Activated T-helper 17 cell treated with anti-CD3 and anti-CD28 coated beads, Interleukin-2, amount 50 U/mL, for 72 hours (primary cell): Measurements from ENCODE around the gene NUPR1. TPM values are rescaled to one million over a fixed set of nuclear protein-coding genes. Genes with fewer than 3 reads are reported as not detected.
"Not testable (repeated sequence)": the region's sequence is repeated elsewhere in the genome, so short reads cannot be mapped to it uniquely, and the experiment has no call there.

Experiments
- ATAC-seq: fragments of 150-1000 bp; cut with Tn5 transposase; replicated peaks from 2 replicates; pipeline ENCODE4 v1.10.0; 2021; ENCODE audit warnings: mild to moderate bottlenecking, moderate library complexity
- H3K27ac Mint-ChIP-seq: one replicate; pipeline ENCODE4 v1.8.0; 2022; ENCODE audit warnings: mixed read lengths
- H3K27me3 Mint-ChIP-seq: one replicate; pipeline ENCODE4 v1.8.0; 2022; ENCODE audit warnings: mixed read lengths
- H3K36me3 Mint-ChIP-seq: one replicate; pipeline ENCODE4 v1.8.0; 2022; ENCODE audit warnings: low read depth, mild to moderate bottlenecking, mixed read lengths
- H3K4me1 Mint-ChIP-seq: one replicate; pipeline ENCODE4 v1.8.0; 2022; ENCODE audit warnings: mixed read lengths
- H3K4me3 Mint-ChIP-seq: one replicate; pipeline ENCODE4 v1.8.0; 2022; ENCODE audit warnings: mild to moderate bottlenecking, mixed read lengths
- H3K9me3 Mint-ChIP-seq: one replicate; pipeline ENCODE4 v1.8.0; 2022; ENCODE audit warnings: mixed read lengths
- total RNA-seq, 2 donors: library from RNA; stranded (reverse); gene quantifications; one replicate each; pipeline ENCODE4 v1.2.3, GENCODE V29; 2022

Gene NUPR1
- total RNA-seq, 2 donors from 2014 or later, result not detected

DNA sequence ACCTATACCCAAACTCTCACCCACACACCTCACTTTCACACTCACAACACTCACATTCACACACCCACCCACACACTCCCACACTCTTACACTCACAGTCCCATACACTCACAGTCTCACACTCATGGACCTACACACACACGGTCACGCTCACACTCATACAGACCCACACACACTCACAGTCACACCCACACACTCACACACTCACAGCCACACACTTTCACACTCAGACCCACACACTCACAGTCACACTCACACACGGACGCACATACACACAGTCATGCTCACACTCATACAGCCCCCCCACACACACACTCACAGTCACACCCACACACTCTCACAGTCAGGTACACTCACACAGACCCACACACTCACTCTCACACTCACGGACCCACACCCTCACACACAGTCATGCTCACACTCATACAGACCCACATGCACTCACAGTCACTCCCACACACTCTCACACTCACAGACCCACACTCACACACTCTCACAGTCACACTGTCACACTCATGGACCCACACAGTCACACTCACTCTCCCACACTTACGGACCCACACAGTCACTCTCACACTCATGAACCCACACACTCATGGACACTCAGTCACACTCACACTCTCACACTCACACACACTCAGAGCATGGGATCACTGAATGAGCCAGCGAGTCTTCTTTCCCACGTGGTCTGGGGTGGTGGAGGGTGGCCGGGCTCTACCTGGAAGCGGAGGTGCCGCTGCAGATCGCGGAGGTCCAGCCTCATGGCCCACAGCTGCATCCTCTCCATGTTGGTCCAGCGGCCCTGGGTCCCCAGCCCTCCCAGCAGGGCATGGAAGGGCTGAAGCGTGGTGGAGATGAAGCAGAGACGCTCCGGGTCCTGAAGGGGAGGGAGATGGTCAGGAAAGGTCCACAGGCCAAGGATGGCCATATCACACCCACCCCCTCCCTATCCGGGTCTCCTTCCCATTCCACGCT lies 37.2 kb downstream of the NUPR1 start:
- H3K4me3 Mint-ChIP-seq, result no peak overlapping the region

DNA sequence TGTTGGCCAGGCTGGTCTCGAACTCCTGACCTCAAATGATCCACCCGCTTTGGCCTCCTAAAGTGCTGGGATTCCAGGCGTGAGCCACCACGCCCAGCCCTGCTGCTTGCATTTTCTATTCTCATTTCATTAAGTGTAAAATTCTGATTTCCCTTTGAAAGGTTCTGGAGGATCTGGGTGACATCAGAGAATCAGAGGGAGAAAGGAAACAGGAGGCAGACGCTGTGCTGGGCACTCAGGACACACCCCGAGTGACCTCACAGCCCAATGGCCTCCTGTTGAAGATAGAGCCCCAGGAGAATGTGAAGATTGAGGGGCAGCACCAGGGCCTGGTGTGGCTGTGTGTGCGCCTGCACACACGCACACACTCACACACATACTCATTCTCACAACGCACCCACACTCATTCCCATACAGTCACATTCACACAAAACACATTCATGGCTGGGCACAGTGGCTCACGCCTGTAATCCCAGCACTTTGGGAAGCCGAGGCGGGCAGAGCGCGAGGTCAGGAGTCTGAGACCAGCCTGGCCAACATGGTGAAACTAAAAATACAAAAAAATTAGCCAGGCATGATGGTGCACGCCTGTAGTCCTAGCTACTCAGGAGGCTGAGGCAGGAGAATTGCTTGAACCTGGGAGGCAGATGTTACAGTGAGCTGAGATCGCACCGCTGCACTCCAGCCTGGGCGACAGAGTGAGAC lies 38.1 kb downstream of the NUPR1 start:
- H3K27ac Mint-ChIP-seq, H3K4me3 Mint-ChIP-seq, H3K9me3 Mint-ChIP-seq, H3K27me3 Mint-ChIP-seq, ATAC-seq, H3K36me3 Mint-ChIP-seq: not testable (repeated sequence)
- H3K4me1 Mint-ChIP-seq, result peaks cover 16% of the 10 kb centered on the region

More for the DNA sequence above, 37.2 kb downstream of the NUPR1 start:
- Mint-ChIP-seq H3K27me3 (no peaks in the 10 kb centered on the region), H3K36me3 (no peaks in the 10 kb centered on the region), H3K4me1 (peaks cover 8% of the 10 kb centered on the region), H3K27ac (no peak overlapping the region), H3K9me3 (no peaks in the 10 kb centered on the region)
- peak; percentile 35 for ATAC-seq

DNA sequence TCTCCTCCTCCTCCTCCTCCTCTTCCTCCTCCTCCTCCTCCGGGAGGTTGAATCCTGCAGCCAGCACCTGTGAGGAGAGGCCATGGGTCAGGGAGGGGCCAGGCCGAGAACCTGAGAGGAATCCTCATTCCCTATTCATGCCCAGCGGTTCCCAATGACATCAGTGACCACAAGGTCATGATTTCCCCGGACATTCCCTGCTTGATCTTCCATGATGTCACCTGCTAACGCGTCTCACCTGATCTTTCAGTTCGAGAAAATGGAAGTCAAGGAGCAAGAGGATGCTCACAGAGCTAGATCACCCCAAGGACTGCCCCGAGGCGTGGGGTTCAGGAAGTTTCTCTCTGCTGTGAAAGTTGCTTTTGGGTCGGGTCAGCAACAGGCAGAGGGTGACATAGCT lies 38.9 kb downstream of the NUPR1 start:
- Mint-ChIP-seq H3K9me3 (no peaks in the 10 kb centered on the region), H3K36me3 (no peaks in the 10 kb centered on the region), H3K4me3 (no peak overlapping the region), H3K27ac (no peak overlapping the region), H3K27me3 (no peaks in the 10 kb centered on the region), H3K4me1 (peaks cover 23% of the 10 kb centered on the region)
- no peak for ATAC-seq

DNA sequence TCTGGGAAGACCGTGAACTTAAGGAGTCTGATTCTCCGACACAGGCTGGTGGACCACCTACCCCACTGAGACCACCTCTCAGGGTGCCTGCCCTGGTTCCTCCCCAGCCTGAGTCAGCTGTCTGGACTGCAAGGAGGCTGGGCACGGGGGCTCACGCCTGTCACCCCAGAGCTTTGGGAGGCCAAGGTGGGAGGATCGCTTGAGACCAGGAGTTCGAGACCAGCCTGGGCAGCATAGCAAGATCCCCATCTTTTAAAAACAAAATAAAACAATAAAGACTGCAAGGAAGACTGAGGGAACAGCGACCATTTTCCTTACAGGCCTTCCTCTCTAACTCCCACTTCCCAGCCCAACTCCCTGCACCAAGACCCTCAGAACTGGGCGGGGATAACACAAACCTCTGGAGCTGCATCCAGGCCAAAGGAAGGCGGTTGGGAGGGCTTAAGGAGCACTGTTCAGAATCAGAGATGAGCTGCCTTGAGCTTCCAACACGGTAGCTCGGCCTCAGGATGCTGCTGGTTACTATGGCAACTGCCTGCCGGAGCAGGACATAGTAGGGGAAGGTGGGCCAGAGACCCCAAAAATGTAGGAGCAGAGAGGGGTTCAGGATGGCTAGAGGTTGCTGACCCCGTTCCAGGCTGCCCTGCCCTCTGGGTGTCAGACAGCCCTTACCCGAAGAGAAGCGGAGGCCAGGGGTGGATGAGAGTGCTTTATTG lies 40.0 kb downstream of the NUPR1 start:
- ATAC-seq, result no peak
- Mint-ChIP-seq H3K36me3 (no peaks in the 10 kb centered on the region), H3K27ac (no peak overlapping the region), H3K4me1 (peaks cover 30% of the 10 kb centered on the region), H3K27me3 (no peaks in the 10 kb centered on the region), H3K4me3 (no peak overlapping the region), H3K9me3 (no peaks in the 10 kb centered on the region)

DNA sequence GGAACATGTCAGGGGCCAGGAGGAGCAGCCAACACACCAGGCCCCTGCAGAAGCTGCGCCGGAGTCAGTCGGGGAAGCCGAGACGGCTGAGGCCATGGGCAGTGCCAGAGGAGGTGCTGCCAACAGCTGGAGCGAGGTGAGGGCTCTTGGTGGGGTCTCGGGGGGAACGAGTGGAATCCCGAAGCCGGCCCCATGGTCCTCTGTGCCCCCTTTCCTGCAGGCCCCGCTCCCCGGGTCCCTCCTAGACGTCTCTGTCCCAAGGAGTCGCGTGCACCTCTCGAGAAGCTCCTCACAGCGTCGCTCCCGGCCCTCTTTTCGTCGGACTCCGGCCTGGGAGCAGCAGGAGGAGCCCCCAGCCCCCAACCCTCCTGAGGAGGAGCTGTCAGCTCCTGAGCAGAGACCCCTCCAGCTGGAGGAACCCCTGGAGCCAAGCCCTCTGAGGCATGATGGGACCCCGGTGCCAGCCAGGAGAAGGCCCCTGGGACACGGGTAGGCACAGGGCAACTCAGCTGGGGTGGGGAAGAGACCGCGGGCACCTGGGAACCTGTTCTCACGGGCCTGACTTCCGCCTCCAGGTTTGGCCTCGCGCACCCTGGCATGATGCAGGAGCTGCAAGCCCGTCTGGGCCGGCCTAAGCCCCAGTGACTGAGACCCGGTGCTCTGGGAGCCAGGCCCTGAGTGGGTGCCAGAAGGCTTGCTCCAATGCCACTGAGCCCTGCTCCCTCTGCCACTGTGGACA lies 40.7 kb downstream of the NUPR1 start:
- Mint-ChIP-seq H3K27me3 (no peaks in the 10 kb centered on the region), H3K9me3 (no peaks in the 10 kb centered on the region), H3K27ac (peak overlapping the region; percentile 94), H3K36me3 (no peaks in the 10 kb centered on the region), H3K4me1 (peaks cover 30% of the 10 kb centered on the region), H3K4me3 (no peak overlapping the region)
- no peak for ATAC-seq

DNA sequence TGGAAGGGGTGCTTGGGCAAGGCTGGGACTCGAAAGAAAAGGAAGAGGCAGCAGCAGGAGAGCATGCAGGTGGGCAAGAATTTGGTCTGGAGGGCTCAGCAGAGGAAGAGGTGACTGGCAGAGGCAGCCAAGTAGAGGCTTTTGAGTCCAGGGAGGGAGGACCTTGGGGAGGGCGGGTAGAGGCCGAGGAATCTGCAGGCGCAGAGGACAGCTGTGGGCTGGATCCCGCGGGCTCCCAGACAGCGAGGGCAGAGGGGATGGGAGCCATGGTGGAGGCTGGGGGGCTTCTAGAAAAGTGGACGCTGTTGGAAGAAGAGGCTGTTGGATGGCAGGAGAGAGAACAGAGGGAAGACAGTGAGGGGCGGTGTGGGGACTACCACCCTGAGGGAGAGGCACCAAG lies 41.4 kb downstream of the NUPR1 start:
- no peak overlapping the region for H3K4me3 Mint-ChIP-seq

DNA sequence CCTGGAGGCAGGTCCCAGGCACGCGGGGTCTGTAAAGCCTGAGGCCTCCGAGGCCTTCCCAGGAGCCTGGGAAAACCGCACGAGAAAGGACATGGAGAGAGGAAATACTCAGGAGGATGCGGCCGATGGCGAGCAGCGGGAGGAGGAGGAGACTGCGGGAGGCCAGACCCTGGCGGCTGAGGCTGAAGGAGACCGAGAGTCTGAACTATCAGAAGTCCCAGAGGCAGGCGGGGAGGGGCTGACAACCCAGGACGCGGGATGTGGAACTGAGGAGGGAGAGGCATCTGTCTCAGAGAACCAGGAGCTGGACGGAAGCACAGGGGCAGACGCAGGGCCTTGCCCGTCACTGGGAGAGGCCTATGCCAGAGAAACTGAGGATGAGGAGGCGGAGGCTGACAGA lies 41.9 kb downstream of the NUPR1 start:
- no peak overlapping the region for H3K4me3 Mint-ChIP-seq
- H3K4me1 Mint-ChIP-seq, result peaks cover 30% of the 10 kb centered on the region
- peak overlapping the region; percentile 94 for H3K27ac Mint-ChIP-seq
- ATAC-seq, result no peak
- no peaks in the 10 kb centered on the region for H3K9me3 Mint-ChIP-seq
- peaks cover 3% of the 10 kb centered on the region for H3K36me3 Mint-ChIP-seq
- H3K27me3 Mint-ChIP-seq, result no peaks in the 10 kb centered on the region

More for the DNA sequence above, 41.4 kb downstream of the NUPR1 start:
- no peaks in the 10 kb centered on the region for H3K27me3 Mint-ChIP-seq
- H3K36me3 Mint-ChIP-seq, result no peaks in the 10 kb centered on the region
- H3K9me3 Mint-ChIP-seq, result no peaks in the 10 kb centered on the region
- H3K4me1 Mint-ChIP-seq, result peaks cover 30% of the 10 kb centered on the region
- peak overlapping the region; percentile 94 for H3K27ac Mint-ChIP-seq
- no peak for ATAC-seq

DNA sequence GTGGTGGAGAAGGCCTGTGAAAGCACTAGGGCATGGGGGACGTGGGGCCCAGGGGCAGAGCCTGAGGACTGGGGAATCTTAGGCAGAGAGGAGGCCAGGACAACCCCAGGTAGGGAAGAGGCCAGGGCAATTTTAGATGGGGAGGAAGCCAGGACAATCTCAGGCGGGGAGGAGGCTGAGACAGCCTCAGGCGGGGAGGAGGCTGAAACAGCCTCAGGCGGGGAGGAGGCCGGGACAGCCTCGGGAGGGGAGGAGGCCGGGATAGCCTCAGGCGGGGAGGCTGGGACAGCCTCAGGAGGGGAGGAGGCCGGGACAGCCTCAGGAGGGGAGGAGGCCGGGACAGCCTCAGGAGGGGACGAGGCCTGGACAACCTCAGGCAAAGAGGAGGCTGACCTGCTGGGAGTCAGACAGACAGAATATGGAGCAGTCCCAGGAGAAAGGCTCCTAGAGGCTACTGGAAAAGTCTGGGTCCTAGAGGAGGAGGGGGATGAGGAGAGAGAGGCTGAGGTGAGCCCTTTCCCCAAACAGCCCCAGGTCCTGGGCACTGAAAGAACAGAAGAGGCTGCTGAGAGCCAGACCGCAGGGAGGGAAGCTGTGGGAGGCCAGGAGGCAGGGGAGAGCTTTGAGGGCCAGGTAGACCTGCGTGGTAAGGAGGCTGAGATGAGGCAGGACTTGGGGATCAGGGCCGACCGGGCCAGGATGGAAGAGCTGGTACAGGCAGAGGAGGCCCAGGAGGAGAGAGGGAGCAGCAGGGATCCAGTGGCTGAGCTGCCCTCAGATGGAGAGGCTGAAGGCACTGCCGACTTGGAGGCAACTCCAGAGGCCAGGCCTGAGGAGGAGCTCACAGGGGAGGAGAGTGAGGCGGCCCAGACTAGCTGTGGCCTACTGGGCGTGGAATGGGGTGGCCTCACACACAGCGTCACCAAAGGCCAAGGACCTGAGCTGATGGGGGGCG lies 42.7 kb downstream of the NUPR1 start:
- Mint-ChIP-seq H3K27me3 (no peaks in the 10 kb centered on the region), H3K27ac (peak overlapping the region; percentile 94), H3K36me3 (peaks cover 11% of the 10 kb centered on the region), H3K9me3 (no peaks in the 10 kb centered on the region), H3K4me3 (peak overlapping the region; percentile 95), H3K4me1 (peaks cover 30% of the 10 kb centered on the region)
- no peak for ATAC-seq

DNA sequence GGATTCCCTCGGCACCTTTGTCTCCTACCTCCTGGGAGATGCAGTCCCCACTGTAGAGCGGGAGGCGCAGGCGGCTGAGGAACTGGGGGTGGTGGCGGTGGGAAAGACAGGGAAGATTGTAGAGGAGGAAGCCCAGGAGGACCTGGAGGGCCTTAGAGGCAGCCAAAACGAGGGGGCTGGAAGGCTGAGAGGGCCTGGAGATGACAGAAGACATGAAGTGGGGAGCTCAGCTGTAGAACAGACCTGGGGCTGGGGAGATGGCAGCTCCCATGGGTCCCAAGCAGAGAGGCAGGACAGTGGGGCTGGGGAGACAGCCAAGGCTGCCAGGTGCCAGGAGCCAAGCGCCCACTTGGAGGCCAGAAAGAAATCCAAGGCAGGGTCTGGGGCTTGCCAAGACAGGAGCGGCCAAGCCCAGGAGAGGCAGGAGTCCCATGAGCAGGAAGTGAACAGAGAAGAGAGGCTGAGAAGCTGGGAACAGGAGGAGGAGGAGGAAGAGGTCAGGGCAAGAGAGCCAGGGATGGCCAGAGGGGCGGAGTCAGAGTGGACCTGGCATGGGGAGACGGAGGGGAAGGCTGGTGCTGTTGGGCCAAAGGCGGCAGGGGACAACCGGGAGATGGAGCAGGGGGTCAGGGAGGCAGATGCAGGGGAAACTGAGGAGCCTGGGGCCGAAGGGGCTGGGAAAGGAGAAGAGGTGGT lies 43.5 kb downstream of the NUPR1 start:
- Mint-ChIP-seq H3K36me3 (peaks cover 17% of the 10 kb centered on the region), H3K9me3 (no peaks in the 10 kb centered on the region), H3K4me3 (peak overlapping the region; percentile 95), H3K27ac (peak overlapping the region; percentile 94), H3K27me3 (no peaks in the 10 kb centered on the region), H3K4me1 (peaks cover 30% of the 10 kb centered on the region)
- ATAC-seq, result no peak

DNA sequence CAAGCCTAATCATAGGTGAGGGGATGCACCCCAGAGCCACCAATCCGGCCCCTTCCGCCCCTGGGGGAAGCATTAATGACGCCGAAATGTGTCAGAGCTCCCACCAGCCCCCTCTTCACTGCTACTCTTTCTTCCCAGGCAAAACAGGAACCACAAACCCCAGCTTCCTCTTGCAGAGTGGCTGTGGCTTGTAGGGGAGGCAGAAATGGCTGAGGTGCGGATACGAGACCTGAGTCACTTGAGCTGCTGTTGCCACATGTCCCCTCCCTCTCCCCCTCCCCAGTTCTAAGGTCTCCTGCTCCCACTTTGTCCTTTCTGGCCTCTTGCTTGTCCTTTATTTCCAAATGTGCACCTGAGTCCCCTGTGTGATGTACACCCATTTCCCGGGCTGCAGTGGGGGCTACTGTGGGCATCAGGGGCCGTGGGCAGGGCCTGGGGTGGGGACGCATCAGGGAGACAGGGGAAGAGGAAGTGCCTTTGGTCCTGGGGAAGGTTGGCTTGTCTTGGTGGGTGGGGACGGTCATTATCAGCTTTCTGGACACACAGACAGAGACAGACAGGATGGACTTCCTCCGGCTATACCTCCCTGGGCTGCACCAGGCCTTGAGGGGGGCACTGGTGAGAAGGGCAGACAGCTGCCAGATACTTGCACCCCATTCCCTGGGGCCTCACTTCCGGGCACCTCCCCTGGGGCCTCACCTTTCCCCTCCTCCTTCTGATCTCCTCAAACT lies 44.5 kb downstream of the NUPR1 start, which contains the start of gene APOBR:
Gene APOBR, plus strand, starts transcription at position 523 of the 731 bp plus-strand sequence. Its CDS starts 39 bp downstream, at position 562.
- ATAC-seq, result peak; percentile 86
- Mint-ChIP-seq H3K9me3 (no peaks in the 10 kb centered on the region), H3K4me1 (peaks cover 32% of the 10 kb centered on the region), H3K4me3 (peak within 1 kb of the TSS; percentile 95), H3K27ac (peak within 1 kb of the TSS; percentile 94), H3K27me3 (no peaks in the 10 kb centered on the region), H3K36me3 (peaks cover 26% of the 10 kb centered on the region)

DNA sequence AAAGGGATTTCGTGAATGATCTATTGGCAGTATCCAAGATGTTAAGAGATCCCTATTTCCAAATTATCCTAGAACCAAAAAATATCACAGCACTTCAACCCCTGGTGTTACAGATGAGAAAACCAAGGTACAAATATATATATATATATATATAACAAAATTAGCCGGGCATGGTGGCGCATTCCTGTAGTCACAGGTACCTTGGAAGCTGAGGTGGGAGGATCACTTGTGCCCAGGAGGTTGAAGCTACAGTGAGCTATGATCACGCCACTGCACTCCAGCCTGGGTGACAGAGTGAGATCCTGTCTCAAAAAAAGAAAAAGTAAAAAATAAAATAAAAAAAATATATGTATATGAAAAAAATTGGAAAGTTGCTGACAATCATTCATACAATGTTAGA lies 46.3 kb downstream of the NUPR1 start:
- H3K9me3 Mint-ChIP-seq, result no peaks in the 10 kb centered on the region
- peak overlapping the region; percentile 99 for H3K27ac Mint-ChIP-seq
- H3K36me3 Mint-ChIP-seq, result peaks cover 41% of the 10 kb centered on the region
- H3K4me3 Mint-ChIP-seq, result peak overlapping the region; percentile 95
- H3K27me3 Mint-ChIP-seq, result no peaks in the 10 kb centered on the region
- H3K4me1 Mint-ChIP-seq, result peaks cover 40% of the 10 kb centered on the region
- no peak for ATAC-seq

DNA sequence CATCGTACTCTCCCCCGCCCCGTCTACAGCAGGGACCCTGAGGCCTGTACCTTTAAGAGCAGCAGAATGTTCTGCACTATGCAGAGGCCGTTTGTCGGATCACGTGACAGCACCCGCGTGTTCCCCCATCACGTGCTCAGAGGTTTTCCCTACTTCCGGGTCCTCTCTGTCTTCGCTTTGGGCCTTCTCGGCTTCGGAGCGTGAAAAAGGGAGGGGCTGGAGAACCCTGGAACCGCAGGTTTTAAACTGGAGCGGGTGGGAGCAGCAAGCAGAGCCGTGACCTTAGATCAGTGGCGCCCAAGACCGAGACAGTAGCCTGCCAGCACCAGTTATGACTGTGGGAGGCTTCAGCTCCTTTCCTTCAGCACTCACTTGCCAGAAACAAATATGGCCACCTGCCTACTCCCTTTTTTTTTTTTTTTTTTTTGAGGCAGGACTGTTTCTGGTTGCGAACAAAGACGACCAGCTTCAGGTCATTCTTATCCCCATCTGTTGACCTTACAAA lies 46.8 kb downstream of the NUPR1 start, which contains the start of gene CLN3:
Gene CLN3, minus strand, starts transcription at position 105 of the 505 bp plus-strand sequence. CDS start 315 bp downstream, outside the sequence.
- Mint-ChIP-seq H3K4me1 (peaks cover 40% of the 10 kb centered on the region), H3K4me3 (peak within 1 kb of the TSS; percentile 95), H3K9me3 (no peaks in the 10 kb centered on the region), H3K36me3 (peaks cover 46% of the 10 kb centered on the region), H3K27ac (peak within 1 kb of the TSS; percentile 99), H3K27me3 (no peaks in the 10 kb centered on the region)
- peak; percentile 69 for ATAC-seq
